HG03097 (cell line): ENCODE measurements around the gene TPCN1.

ENCODE experiments used
- ATAC-seq: cut with Tn5 transposase; IDR thresholded peaks from one replicate; pipeline ENCODE4 v1.9.1; 2021; ENCODE audit not compliant: unreplicated experiment, low FRiP score

The TPCN1 gene

DNA sequence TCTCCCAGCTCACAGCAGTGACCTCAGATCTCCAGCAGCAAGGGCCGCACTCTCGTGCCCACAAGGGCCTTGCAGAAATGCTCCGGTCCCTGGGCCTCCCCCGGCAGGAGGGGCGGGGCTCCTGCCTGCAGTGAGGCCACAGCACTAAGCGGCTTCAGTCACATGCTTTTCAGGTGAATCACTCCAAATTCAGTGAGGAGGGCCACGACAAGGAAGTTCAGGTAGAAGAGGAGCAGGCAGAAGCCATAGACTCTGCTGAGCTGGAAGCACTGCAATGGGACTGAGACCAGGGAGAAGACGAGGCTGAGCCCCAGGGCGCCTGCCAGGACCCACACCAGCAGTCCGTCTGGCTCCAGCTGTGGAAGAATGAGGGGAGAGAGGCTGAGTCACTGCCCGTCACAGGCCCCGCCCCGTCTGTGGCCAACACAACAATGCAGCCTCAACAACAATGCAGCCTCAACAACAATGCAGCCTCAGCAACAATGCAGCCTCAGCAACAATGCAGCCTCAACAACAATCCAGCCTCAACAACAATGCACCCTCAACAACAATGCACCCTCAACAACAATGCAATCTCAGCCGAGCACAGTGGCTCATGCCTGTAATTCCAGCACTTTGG lies 78.5 kb downstream of the TPCN1 start:
- ATAC-seq = no peak

DNA sequence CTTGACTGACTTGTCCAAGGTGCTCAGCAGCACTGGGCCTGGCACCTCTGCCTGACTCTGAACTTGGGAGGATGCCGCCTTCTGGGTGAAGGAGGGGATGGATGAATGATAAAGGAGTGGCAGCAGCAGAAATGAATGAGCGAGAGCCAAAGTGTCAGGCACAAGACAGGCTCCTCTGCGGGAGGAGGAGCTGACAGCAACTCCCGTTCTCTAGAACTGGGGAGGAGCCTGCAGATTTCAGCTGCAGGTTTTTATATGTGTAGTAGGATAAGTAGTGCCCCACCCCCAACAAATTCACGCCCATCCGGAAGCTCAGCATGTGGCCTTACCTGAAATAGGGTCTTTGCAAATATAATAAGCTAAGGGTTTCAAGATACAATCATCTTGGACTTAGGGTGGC lies 80.5 kb downstream of the TPCN1 start:
- ATAC-seq = no peak

DNA sequence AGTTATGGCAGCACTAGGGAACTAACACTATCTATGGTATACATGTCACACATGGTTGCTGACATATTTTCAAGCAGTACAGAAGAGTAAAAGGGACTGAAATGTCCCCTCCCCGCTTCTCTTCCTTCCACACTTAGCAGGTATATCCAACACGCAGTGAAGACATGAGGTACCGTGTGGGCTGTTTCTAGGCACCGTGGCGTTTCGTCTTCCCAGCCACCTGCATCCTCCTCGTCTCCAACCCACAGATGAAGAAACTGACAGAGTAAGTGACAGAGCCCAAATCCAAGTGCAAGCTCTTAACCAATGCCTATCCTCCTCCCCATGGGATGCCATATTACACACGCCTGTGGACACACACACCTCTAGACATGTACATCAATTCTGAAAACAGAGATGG lies 81.2 kb downstream of the TPCN1 start:
- no peak for ATAC-seq

DNA sequence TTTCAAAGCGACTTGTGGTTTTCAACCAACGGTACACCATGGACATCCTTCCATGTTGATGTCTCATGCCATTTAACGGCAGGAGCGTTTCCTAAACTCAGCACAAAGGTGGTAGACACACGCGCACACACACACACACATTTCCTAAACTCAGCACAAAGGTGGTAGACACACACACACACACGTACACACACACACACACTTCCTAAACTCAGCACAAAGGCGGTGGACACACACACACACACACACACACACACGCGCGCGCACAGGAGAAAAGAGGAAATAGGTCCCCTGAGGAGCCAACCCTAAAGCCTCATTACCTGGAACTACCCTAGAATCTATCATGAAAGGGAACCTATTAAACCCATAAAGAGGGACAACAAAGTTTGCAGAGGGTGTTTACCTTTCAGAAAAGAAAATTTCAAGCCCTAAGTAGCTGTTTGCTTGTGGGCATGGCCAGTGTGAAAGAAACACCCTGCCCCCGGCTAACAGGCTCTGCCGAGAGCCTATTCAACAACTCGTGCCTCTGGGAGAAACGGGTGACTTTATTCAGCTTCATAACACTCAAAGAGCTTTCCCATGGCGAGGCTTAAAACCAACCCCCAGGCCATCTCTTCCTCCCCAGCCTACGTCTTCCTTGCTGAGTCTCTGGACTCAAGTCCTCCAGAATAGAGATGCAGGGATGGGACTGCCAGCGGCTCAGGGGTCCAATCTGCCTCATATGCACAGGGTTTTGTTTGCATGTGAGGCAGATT lies 81.8 kb downstream of the TPCN1 start:
- no peak for ATAC-seq

DNA sequence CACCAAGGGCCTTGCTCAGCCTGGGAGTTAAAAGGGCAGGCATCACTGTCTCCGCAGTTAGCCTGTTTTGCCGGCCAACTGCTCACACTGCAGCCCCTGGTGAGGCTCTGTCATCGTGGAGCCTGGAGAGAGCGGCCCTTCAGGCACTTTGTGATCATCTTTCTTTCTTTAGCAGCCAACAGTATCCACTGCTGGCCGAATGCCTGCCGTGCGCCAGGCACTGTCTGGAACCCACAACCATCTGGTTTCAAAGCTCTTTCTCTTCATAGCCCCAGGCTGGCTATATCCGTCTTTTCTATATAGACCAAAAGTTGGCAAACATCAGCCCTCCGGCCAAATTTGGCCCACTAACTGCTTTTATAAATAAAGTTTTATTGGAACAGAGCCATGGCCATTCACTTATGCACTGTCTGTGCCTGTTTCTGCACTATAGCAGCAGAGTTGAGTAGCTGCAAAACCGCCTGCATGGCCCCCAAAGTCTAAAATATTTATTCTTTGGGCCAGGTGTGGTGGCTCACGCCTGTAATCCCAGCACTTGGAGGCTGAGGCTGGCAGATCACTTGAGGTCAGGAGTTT lies 84.1 kb downstream of the TPCN1 start:
- no peak for ATAC-seq

DNA sequence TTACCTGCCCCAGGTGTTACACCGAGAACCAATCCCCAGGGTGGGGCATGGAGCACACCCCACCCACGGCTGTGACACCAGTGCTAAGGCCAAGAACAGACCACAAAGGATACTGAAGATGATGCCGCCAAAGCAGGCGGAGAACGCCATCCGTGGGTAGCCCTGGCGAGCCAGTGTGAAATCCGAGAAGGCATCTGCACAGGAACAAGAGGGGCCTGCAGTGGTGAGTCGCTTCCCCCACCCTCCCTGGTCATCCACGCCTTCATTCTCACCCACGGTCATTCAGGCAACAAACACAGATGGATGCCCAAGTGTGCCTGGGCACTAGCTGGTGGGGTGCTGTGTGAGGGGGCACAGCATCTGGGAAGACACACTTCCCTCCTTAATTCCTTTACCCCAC lies 85.1 kb downstream of the TPCN1 start:
- no peak for ATAC-seq

DNA sequence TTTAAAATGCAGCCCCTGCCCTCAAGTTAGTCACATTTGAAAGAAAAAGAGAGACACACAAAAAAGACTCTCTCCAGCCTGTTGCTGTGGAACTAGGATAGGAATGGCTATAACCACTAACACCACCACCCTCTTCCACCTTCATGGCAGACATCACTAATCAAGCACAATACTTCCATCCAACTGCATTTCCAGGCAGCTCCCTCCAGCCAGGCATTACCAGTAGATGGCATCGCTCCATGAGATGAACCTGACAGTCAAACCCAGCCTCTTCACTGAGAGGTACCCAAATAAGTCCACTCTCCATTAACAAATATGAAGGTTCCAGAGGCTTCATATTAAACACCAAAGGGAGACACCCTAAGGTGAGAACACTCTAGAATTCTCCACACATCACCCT lies 89.2 kb downstream of the TPCN1 start:
- ATAC-seq = no peak

DNA sequence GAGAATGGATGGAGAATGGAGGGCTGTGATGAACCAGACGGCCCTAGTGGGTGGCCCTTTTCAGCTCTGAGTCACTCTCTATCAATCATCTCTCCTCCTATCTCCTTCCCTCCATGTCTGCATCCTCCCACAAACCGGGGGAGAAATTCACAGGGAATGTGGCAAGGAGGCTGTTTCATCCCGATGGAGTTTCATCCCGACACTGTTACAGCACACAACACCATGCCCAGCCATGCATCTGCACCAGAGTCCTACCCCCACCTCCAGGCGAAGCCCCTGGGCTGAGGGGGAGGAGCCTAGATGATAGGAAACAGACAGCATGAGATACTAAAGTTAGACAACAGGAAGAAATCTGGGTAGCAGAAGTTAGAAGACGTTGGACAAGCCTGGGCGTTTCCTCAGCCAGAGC lies 92.9 kb downstream of the TPCN1 start:
- no peak for ATAC-seq

DNA sequence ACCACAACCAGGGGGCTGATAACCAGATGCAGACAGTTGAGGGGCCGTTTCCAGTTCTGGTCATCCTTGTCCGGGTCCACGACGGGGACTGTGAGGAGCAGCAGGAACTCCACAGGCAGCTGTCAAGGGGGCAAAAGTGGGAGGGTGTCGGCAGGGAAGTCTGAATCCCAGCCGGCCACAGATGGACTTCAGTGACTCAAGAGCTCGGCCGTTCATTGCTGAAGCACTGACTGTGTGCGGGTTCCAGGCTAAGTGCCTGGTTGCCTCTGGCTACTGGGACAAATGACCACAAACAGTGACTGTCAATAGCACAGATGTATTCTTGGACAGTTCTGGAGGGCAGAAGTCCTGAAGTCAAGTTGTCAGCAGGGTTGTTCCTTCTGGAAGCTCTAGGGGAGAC lies 94.1 kb downstream of the TPCN1 start:
- ATAC-seq = no peak

DNA sequence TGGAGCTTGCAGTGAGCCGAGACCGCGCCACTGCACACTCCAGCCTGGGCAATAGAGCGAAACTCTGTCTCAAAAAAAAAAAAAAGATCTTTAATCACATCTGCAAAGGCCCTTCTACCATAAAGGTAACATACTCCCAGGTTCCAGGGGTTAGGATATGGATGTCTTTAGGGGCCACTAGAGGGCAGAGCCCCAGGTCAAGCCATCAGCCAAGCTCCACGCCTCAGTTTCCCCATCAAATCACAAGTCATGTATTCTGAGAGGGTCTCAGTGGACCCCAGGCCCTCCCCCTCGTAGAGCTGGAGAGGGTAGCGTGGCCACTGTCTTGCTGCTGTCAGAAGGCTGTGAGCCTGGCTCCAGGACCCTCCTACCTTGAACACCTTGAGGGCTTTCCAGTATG lies 94.9 kb downstream of the TPCN1 start:
- ATAC-seq = no peak

DNA sequence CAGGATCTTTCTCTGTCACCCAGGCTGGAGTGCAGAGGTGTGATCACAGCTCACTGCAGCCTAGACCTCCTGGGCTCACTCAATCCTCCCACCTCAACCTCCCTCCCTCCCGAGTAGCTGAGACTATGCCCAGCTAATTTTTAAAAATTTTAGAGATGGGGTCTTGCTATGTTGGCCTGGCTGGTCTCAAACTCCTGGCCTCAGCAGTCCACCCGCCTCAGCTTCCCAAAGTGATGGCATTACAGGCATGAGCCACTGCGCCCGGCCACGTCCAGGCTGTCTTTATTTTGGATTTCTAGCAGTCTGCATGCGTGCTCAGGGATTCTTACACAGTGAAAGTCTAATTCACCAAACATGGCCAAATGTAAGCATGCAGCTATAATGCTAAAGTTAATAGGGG lies 95.9 kb downstream of the TPCN1 start:
- ATAC-seq = no peak

DNA sequence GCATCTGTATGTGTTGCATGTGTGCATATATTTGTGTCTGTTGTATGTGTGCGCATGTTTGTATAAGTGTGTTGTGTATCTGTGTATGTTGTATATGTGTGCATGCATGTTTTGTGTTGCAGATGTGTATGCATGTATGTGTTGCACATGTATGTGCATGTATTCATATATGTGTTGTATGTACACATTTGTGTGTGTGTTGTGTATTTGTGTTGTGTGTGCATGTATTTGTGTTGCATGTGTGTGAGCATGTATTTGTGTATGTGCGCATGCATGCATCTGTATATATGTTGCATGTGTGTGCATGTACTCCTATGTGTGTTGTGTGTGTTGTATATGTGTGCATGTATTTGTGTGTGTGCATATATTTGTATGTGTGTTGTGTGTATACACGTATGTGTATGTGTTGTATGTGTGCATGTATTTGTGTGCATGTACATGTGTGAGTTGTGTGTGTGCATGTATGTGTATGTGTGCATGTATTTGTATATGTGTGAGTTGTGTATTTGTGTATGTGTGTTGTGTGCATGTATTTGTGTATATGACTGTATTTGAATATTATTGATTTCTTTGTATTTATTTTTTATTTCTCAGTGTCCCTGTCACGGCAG lies 96.9 kb downstream of the TPCN1 start:
- no peak for ATAC-seq

DNA sequence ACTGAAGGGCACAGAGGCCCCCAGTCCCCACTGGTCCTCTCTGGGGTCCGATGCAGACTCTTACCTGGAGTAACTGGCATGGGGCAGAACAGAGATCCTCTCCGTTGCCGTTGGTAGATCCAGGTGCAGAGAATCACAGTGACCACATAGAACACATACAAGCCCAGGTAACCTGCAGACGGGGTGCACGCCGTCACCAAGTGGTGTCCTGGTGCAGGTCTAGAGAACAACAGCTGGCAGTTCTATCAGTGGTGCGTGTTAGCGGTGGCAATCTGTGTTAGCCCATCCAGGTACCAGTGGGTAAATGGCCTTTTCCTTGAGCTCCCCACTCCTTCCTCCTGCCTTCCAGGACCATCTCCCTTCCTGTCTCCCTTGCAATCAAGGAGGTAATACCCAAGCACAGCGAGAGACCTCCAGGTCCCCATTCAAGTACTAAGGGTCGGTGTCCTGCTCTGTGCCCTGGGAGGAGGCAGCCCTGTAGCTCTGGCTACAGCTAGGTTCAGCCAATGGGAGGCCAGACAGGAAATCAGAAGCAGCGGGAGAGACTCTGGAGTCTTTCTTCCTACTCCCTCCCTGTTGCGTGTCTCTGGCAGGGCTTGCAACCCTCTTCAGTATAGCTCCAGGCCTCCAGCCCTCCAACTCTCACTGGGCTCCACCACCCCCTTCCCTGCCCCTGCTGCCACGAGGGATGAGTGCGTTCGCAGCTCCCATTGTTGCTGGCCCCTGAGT lies 97.8 kb downstream of the TPCN1 start:
- no peak for ATAC-seq

DNA sequence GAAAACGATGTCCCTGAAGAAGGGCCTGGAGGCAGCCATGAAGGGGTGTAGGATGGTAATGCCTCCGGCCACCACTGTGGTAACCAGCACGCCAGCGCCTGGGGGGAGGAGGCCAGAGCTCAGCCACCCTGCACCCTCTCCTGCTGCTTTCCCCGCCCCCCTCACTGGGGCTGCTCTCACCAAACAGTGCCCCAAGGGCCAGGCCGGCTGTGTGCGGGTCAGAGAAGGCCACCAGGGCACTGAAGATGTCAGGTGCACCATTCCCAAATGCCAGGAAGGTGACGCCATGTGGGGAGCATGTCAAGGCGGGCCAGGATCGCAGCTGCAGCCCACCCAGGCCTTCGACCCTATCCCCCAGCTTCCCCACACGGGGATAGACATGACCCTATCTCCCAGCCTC lies 99.1 kb downstream of the TPCN1 start:
- ATAC-seq = no peak

DNA sequence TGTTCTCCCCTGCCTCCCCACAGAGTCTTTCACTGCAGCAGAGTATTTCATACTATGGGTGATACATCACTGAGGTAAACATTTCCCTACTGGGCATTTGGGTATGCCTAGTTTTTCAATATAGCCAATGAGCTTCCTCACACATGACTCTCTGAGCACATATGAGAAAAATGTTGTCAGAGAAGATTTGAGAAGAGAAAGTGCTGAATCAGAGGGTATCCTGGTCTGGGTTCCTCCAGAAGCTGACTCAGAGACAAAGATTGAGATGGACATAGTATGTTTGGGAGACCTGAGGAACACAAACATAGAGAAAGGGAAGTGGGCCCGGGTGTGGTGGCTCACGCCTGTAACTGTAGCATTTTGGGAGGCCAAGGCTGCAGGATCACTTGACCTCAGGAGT lies 101.1 kb downstream of the TPCN1 start:
- ATAC-seq = no peak

DNA sequence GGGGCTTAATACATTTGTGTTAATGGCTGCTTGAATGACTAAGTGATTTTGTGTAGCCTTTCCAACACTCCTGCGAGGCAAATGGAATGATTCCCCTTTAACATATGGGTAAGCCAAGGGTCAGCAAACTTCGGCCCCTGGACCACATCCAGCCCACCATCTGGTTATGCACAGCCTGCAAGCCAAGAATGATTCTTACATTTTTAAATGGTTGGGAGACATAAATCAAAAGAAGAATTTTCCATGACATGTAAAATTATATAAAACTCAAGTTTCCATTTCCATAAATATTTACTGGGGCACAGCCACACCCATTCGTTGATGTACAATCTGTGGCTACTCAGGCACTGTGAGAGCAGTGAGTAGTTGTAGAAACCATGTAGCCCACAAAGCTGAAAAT lies 104.7 kb downstream of the TPCN1 start:
- ATAC-seq = no peak

DNA sequence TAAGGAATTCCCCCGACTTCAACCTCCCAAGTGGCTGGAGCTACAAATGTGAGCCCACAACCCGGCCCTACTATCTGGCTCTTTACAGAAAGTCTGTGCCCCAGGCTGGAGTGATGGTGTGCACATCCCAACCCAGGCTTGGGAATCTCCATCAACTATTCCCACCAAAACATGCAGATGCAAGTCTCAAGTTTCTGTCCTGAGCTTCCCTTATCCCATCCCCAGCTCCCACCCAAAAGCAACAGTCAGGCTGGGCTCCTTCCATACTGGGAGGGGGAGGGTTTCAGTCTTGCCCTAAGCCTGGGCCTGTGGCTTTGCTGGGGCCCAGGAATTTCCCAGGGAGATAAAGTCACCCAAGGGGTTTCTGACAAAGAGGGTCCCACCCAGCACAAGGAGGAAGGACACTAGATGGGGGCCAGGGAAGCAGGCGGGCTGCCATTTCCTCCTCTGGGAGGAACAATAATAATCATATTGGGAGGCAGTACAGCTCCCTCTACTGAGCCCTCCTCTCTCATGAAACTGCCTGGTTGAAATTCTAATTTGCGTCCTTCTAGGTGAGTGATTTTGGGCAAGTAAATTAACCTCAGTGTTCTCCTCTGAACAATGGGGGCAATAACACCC lies 105.6 kb downstream of the TPCN1 start:
- ATAC-seq = no peak

DNA sequence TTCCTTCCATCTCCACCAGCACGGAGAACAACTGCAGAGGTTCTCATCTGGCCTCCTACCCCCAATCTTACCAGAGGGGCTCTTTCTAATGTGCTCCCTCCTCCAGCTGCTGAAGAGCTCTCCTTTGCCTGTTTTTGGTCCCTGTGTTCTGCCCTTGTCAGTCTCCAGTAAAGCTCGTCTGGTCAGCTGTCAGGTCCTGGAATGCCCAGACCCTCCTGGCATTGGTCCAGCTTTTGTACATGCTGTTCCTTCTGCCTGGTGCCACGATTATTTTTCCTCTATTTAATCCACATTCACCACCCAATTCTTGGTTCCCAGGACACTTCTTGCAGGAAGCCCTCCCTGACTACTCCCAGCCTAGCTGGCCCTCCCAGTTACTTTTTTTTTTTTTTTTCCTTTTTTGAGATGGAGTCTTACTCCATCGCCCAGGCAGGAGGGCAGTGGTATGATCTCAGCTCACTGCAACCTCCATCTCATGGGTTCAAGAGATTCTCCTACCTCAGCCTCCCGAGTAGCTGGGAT lies 107.2 kb downstream of the TPCN1 start:
- ATAC-seq = no peak

DNA sequence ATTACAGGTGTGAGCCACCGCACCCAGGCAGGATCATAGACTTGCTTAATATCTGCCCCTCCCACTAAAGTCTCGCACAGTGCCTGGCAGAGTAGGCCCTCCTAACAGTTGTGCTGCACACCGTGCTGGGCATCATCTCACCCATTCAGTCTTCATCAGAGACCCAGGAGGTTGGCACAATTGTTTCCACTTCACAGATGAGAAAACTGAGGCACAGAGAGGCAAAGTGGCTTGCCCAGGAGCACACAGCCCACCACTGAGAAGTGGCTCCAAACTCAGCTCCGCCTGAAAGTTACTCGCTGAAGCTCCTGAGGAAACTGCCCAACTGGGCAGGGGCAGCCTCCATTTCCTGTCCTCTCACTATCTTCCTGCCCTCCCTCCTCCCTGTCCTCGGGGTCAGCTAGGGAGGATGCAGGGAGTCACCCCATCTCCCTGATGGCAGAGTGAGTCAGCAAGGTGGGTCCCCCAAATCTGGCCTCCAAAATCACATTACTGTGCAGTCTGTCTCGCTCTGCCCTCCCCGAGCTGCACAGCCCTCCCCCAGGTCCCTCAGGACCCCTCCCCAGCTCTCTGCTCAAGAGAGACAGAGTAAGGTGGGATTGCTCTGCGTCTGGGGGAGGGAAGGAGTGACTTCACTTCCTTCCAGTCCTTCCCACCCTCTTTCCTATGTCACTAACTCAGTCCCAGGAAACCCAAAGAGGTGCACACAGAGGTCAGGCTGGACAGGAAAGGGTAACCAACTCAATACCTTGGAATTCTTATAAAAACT lies 107.9 kb downstream of the TPCN1 start:
- ATAC-seq = no peak
